GM23338 (cell line): ENCODE results near the gene PEX19. TPM values are rescaled to one million over a fixed set of nuclear protein-coding genes. Genes with fewer than 3 reads are reported as not detected.

Experiments
- polyA plus RNA-seq: library from polyadenylated mRNA; unstranded; fragments of >200 nt; fragmentation: Nextera tagmentation; extraction: Ambion mirVana; gene quantifications from 2 replicates; pipeline ENCODE4 v1.2.1, GENCODE V29; 2016
- small RNA-seq: library from RNA; depleted of rRNA; stranded (forward); fragments of <200 nt; gene quantifications from one replicate; pipeline ENCODE3, GENCODE V24; 2014; ENCODE audit warnings: low replicate concordance
- total RNA-seq: library from RNA; depleted of rRNA; stranded (reverse); fragments of >200 nt; shearing (Covaris generic); gene quantifications from 2 replicates; pipeline ENCODE4 v1.2.3, GENCODE V29; 2014; rRNA removed

PEX19 gene
- total and polyA plus RNA-seq, 2 experiments from 2014 or later, result 21.8 to 56.7 TPM

Small RNAs within 50 kb of the gene (small RNA-seq; reads per million reads assigned to genes)
- gene RF00019, result not detected

Other genes starting within 250 kb of the PEX19 start
- gene KCNJ10, start 215.0 kb downstream of the PEX19 start, total RNA-seq, result 1.6 and 2.8 TPM in 2 replicates
- 1.2 and 1.4 TPM in 2 replicates for gene KCNJ10, start 215.0 kb downstream of the PEX19 start, polyA plus RNA-seq
- gene KCNJ9, start 203.6 kb downstream of the PEX19 start, total RNA-seq, result 0.08 and 0.24 TPM in 2 replicates
- gene KCNJ9, start 203.6 kb downstream of the PEX19 start, polyA plus RNA-seq, result 0.26 and 0.34 TPM in 2 replicates
- gene IGSF8, start 186.5 kb downstream of the PEX19 start, total RNA-seq, result 111 and 120 TPM in 2 replicates
- 38.4 and 41.5 TPM in 2 replicates for gene IGSF8, start 186.5 kb downstream of the PEX19 start, polyA plus RNA-seq
- 17.7 and 18.3 TPM in 2 replicates for gene ATP1A2, start 169.4 kb downstream of the PEX19 start, total RNA-seq
- gene ATP1A2, start 169.4 kb downstream of the PEX19 start, polyA plus RNA-seq, result 4.9 and 5.2 TPM in 2 replicates
- 0.23 and 0.63 TPM in 2 replicates for gene ATP1A4, start 133.5 kb downstream of the PEX19 start, total RNA-seq
- 0.27 and 0.43 TPM in 2 replicates for gene ATP1A4, start 133.5 kb downstream of the PEX19 start, polyA plus RNA-seq
- gene CASQ1, start 94.6 kb downstream of the PEX19 start, total RNA-seq, result 1.2 and 2.8 TPM in 2 replicates
- gene CASQ1, start 94.6 kb downstream of the PEX19 start, polyA plus RNA-seq, result 1.0 and 1.1 TPM in 2 replicates
- gene PEA15, start 79.7 kb downstream of the PEX19 start, total RNA-seq, result 80.8 and 104 TPM in 2 replicates
- gene PEA15, start 79.7 kb downstream of the PEX19 start, polyA plus RNA-seq, result 60.3 and 66.6 TPM in 2 replicates
- 84.4 and 104 TPM in 2 replicates for gene DCAF8, start 22.6 kb downstream of the PEX19 start, total RNA-seq
- gene DCAF8, start 22.6 kb downstream of the PEX19 start, polyA plus RNA-seq, result 44.1 and 55.0 TPM in 2 replicates
- gene COPA, start 58.1 kb upstream of the PEX19 start, total RNA-seq, result 87.1 and 104 TPM in 2 replicates
- 52.1 and 58.2 TPM in 2 replicates for gene COPA, start 58.1 kb upstream of the PEX19 start, polyA plus RNA-seq
- 45.9 and 47.5 TPM in 2 replicates for gene NCSTN, start 58.2 kb upstream of the PEX19 start, total RNA-seq
- 36.0 and 37.4 TPM in 2 replicates for gene NCSTN, start 58.2 kb upstream of the PEX19 start, polyA plus RNA-seq
- 0.50 and 0.69 TPM in 2 replicates for gene NHLH1, start 81.9 kb upstream of the PEX19 start, total RNA-seq
- gene NHLH1, start 81.9 kb upstream of the PEX19 start, polyA plus RNA-seq, result 0.78 and 0.89 TPM in 2 replicates
- 42.8 and 51.3 TPM in 2 replicates for gene VANGL2, start 115.4 kb upstream of the PEX19 start, total RNA-seq
- 16.8 and 17.7 TPM in 2 replicates for gene VANGL2, start 115.4 kb upstream of the PEX19 start, polyA plus RNA-seq
- gene SLAMF6, start 238.1 kb upstream of the PEX19 start, total RNA-seq, result not detected in 2 replicates
- gene SLAMF6, start 238.1 kb upstream of the PEX19 start, polyA plus RNA-seq, result not detected in 2 replicates